ENCODE results near the gene ICOS. TPM values are rescaled to one million over a fixed set of nuclear protein-coding genes. Genes with fewer than 3 reads are reported as not detected.
"Not testable (repeated sequence)": the region's sequence is repeated elsewhere in the genome, so short reads cannot be mapped to it uniquely, and the experiment has no call there.

The ICOS gene
- total RNA-seq, 1 donor from 2014 or later, result not detected

DNA sequence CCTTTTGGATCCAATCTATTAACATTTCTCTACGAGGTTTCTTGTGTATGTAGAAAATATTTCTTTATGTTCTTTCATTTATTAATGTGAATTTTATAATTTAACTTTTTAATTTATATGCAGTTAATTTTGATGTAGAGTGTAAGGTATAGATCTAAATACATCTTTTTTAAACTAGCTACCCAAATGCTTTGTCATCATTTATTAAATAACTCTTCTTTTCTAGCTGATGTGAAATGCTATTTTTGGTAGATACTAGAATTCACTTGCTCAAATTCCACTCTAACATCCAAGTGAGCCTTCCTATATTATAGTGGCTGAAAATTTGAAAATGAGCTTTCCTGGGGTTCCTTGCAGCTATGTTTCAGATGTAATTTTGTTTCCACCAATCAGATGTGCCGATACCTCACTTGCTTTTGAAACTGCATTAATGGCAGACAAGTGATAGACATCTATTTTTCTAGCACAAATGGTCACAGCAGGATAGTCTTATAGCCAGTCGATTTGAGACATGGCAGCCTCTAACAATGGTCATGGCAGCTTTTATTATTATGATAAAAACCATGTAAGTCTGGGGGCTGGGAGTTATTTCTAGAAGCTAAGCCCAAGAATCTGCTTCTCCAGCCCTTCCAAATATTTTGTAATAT lies 10.9 kb upstream of the ICOS start:
- Mint-ChIP-seq H3K9me3 (ENCODE audit: low read depth) (no peaks in the 10 kb centered on the region), H3K27ac (no peak overlapping the region), H3K4me1 (ENCODE audit: low read depth) (no peaks in the 10 kb centered on the region), H3K4me3 (ENCODE audit: low read depth) (no peak overlapping the region), H3K27me3 (no peaks in the 10 kb centered on the region), H3K36me3 (ENCODE audit: insufficient read depth) (no peaks in the 10 kb centered on the region)
- TF ChIP-seq, protein P1, sequence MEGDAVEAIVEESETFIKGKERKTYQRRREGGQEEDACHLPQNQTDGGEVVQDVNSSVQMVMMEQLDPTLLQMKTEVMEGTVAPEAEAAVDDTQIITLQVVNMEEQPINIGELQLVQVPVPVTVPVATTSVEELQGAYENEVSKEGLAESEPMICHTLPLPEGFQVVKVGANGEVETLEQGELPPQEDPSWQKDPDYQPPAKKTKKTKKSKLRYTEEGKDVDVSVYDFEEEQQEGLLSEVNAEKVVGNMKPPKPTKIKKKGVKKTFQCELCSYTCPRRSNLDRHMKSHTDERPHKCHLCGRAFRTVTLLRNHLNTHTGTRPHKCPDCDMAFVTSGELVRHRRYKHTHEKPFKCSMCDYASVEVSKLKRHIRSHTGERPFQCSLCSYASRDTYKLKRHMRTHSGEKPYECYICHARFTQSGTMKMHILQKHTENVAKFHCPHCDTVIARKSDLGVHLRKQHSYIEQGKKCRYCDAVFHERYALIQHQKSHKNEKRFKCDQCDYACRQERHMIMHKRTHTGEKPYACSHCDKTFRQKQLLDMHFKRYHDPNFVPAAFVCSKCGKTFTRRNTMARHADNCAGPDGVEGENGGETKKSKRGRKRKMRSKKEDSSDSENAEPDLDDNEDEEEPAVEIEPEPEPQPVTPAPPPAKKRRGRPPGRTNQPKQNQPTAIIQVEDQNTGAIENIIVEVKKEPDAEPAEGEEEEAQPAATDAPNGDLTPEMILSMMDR (IDR thresholded peaks at IDR 0.05; ENCODE audit: unreplicated experiment), result no peak
- no peak for DNase-seq (ENCODE audit: low spot score, unreplicated experiment)

GRCh38 chr2:203928849-203929248 lies 7.7 kb upstream of the ICOS start:
- H3K9me3 Mint-ChIP-seq (ENCODE audit: low read depth), result no peaks in the 10 kb centered on the region
- H3K27me3 Mint-ChIP-seq, result peaks cover 3% of the 10 kb centered on the region
- no peak overlapping the region for H3K4me3 Mint-ChIP-seq (ENCODE audit: low read depth)
- no peaks in the 10 kb centered on the region for H3K4me1 Mint-ChIP-seq (ENCODE audit: low read depth)
- H3K27ac Mint-ChIP-seq, result no peak overlapping the region
- H3K36me3 Mint-ChIP-seq (ENCODE audit: insufficient read depth), result no peaks in the 10 kb centered on the region
- TF ChIP-seq, protein P1 (IDR thresholded peaks at IDR 0.05; ENCODE audit: unreplicated experiment), result peak; percentile 23
- DNase-seq (ENCODE audit: low spot score, unreplicated experiment), result no peak

DNA sequence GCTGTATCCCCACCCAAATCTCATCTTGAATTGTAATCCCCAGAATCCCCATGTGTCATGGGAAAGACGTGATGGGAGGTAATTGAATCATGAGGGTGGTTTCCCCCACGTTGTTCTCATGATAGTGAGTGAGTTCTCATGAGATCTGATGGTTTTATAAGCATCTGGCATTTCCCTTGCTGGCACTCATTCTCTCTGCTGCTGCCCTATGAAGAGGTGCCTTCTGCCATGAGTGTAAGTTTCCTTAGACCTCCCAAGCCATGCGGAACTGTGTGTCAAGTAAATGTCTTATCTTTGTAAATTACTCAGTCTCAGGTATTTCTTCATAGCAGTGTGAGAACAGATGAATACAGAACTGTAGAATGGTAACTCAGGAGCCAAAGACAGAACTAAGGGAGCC lies 5.3 kb upstream of the ICOS start:
- H3K27me3 Mint-ChIP-seq; H3K27ac Mint-ChIP-seq; DNase-seq (ENCODE audit: low spot score, unreplicated experiment); H3K4me3 Mint-ChIP-seq (ENCODE audit: low read depth); H3K9me3 Mint-ChIP-seq (ENCODE audit: low read depth); H3K36me3 Mint-ChIP-seq (ENCODE audit: insufficient read depth); H3K4me1 Mint-ChIP-seq (ENCODE audit: low read depth): not testable (repeated sequence)

GRCh38 chr2:203934041-203934492 lies 2.5 kb upstream of the ICOS start:
- peaks cover 5% of the 10 kb centered on the region for H3K27me3 Mint-ChIP-seq
- H3K9me3 Mint-ChIP-seq (ENCODE audit: low read depth), result peaks cover 6% of the 10 kb centered on the region
- H3K36me3 Mint-ChIP-seq (ENCODE audit: insufficient read depth), result no peaks in the 10 kb centered on the region
- no peak for DNase-seq (ENCODE audit: low spot score, unreplicated experiment)
- TF ChIP-seq, protein P1 (IDR thresholded peaks at IDR 0.05; ENCODE audit: unreplicated experiment), result no peak
- no peaks in the 10 kb centered on the region for H3K4me1 Mint-ChIP-seq (ENCODE audit: low read depth)
- no peak overlapping the region for H3K27ac Mint-ChIP-seq
- H3K4me3 Mint-ChIP-seq (ENCODE audit: low read depth), result no peak overlapping the region

GRCh38 chr2:203934711-203935438 lies 1.7 kb upstream of the ICOS start:
- no peak overlapping the region for H3K27ac Mint-ChIP-seq

More at GRCh38 chr2:203934711-203935438, 1.7 kb upstream of the ICOS start:
- H3K9me3 Mint-ChIP-seq (ENCODE audit: low read depth), result peaks cover 6% of the 10 kb centered on the region
- H3K4me3 Mint-ChIP-seq (ENCODE audit: low read depth), result no peak overlapping the region
- no peaks in the 10 kb centered on the region for H3K4me1 Mint-ChIP-seq (ENCODE audit: low read depth)
- peaks cover 5% of the 10 kb centered on the region for H3K27me3 Mint-ChIP-seq
- TF ChIP-seq, protein P1 (IDR thresholded peaks at IDR 0.05; ENCODE audit: unreplicated experiment), result no peak
- no peak for DNase-seq (ENCODE audit: low spot score, unreplicated experiment)
- no peaks in the 10 kb centered on the region for H3K36me3 Mint-ChIP-seq (ENCODE audit: insufficient read depth)

Data from progenitor cell of endocrine pancreas (in vitro differentiated cells).